HFF-Myc (cell line): Measurements from ENCODE around the gene DNAH9.

Experiments used
- DNase-seq: peaks from one replicate; pipeline ENCODE4 v3.0.0-alpha.2; 2011; ENCODE audit warnings: low read depth; ENCODE audit errors: extremely low read depth
- H3K4me3 ChIP-seq: replicated peaks from 2 replicates; pipeline ENCODE4 v1.5.1; 2011; ENCODE audit warnings: low read depth, mild to moderate bottlenecking, control low read depth, low read length
- TF ChIP-seq, protein P1 (sequence below): IDR thresholded peaks from 2 replicates; pipeline ENCODE4 v1.5.1; 2012; ENCODE audit warnings: mild to moderate bottlenecking, low read depth, low read length, control low read depth; ENCODE audit errors: missing control alignments

DNAH9 gene

GRCh38 chr17:11637796-11638195, 39.5 kb downstream of the DNAH9 start:
- TF ChIP-seq, protein P1, sequence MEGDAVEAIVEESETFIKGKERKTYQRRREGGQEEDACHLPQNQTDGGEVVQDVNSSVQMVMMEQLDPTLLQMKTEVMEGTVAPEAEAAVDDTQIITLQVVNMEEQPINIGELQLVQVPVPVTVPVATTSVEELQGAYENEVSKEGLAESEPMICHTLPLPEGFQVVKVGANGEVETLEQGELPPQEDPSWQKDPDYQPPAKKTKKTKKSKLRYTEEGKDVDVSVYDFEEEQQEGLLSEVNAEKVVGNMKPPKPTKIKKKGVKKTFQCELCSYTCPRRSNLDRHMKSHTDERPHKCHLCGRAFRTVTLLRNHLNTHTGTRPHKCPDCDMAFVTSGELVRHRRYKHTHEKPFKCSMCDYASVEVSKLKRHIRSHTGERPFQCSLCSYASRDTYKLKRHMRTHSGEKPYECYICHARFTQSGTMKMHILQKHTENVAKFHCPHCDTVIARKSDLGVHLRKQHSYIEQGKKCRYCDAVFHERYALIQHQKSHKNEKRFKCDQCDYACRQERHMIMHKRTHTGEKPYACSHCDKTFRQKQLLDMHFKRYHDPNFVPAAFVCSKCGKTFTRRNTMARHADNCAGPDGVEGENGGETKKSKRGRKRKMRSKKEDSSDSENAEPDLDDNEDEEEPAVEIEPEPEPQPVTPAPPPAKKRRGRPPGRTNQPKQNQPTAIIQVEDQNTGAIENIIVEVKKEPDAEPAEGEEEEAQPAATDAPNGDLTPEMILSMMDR = no peak
- no peak for DNase-seq
- no peak overlapping the region for H3K4me3 ChIP-seq

- TF ChIP-seq, protein P1 = no peak
- no peak overlapping the region for H3K4me3 ChIP-seq
- no peak for DNase-seq
Measured at GRCh38 chr17:11638700-11639265, 40.5 kb downstream of the DNAH9 start.

DNA sequence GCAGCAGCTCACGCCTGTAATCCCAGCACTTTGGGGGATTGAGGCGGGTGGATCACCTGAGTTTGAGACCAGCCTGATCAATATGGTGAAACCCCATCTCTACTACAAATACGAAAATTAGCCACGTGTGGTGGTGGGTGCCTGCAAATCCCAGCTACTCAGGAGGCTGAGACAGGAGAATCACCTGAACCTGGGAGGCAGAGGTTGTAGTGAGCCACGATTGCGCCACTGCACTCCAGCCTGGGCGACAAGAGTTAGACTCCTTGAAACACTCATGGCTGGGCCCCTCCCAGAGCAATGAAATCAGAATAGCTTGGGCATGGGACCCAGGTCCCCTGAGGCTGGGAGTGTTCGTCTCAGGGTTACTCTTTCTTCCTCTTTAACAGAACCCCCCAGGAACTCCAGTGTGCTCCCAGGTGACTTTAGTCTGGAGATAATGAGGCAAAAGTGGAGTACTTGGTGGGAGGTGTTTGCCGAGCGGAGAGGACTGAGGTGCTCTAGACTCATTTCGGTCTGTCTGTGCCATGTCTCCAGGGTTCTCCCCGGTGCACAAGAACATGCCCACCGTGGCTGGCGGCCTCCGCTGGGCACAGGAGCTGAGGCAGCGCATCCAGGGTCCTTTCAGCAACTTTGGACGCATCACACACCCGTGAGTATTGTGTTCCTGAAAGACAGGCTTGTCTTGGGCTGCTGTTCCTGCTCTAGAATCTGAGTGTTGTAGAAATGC, 41.6 kb downstream of the DNAH9 start:
- TF ChIP-seq, protein P1 = no peak
- no peak for DNase-seq
- no peak overlapping the region for H3K4me3 ChIP-seq

DNA sequence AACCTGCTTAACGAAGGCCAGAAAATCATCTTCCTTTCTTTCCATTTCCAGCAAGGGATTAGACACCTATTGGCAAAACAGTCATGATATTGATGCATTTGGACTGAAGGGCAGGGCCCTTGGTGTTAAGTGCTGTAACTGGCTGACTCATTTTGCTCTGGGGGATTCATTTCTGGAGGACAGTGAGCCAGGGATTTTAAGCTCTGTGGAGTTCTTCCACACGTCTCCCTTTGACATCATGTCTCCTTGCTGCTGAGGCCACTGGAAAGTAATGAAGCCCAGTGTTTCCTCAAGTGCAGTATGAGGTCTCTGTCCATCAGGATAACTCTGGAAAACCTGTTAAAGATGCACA, 42.2 kb downstream of the DNAH9 start:
- no peak for DNase-seq
- H3K4me3 ChIP-seq = no peak overlapping the region
- TF ChIP-seq, protein P1 = no peak

GRCh38 chr17:11641521-11642275, 43.4 kb downstream of the DNAH9 start:
- TF ChIP-seq, protein P1 = no peak
- H3K4me3 ChIP-seq = no peak overlapping the region
- DNase-seq = no peak

DNA sequence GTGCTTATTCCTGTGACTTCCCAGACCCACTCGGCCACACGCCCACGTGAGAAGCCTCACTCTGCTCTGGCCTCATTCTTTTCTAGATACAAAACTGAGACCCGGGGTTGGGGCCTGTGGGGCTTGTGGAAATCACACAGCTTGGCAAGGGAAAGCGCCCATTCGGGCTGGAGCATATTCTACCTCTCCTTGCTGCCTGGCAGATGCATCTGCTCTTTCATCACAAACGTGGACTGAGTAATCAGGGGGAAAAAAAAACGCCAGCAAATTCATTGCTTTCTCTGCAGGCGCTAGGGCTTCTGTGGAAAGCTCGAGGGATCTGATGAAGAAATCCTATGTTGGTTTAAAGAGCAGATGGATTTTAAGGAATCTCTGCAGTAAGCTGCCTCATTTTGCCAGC, 44.4 kb downstream of the DNAH9 start:
- no peak overlapping the region for H3K4me3 ChIP-seq

More for the DNA sequence above, 44.4 kb downstream of the DNAH9 start:
- TF ChIP-seq, protein P1 = no peak
- no peak for DNase-seq
